HG03442 (cell line): Measurements from ENCODE around the gene UGT1A1.

Experiments used
- ATAC-seq: cut with Tn5 transposase; IDR thresholded peaks from one replicate; pipeline ENCODE4 v1.9.1; 2021; ENCODE audit warnings: mild to moderate bottlenecking, moderate library complexity; ENCODE audit not compliant: unreplicated experiment

The UGT1A1 gene

DNA sequence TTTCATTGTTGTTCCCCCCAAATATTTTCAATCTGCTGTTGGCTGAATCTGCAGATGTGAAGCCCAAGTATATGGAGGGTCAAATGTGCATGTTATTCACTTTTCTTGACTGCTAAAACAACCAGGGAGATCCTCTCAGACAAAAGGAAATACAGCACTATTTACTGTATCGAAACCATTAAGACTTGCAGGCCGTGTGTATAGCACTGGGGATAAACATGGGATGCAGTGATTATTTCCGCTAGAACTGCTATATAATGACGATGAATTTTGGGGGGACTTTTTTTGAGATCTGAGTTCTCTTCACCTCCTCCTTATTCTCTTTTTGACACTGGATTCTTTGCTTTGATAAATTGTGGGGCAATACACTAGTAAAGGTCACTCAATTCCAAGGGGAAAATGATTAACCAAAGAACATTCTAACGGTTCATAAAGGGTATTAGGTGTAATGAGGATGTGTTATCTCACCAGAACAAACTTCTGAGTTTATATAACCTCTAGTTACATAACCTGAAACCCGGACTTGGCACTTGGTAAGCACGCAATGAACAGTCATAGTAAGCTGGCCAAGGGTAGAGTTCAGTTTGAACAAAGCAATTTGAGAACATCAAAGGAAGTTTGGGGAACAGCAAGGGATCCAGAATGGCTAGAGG lies 3.5 kb upstream of the UGT1A1 start:
- no peak for ATAC-seq

- no peak for ATAC-seq
Observed at GRCh38 chr2:233758141-233758540, 1.9 kb upstream of the UGT1A1 start.

DNA sequence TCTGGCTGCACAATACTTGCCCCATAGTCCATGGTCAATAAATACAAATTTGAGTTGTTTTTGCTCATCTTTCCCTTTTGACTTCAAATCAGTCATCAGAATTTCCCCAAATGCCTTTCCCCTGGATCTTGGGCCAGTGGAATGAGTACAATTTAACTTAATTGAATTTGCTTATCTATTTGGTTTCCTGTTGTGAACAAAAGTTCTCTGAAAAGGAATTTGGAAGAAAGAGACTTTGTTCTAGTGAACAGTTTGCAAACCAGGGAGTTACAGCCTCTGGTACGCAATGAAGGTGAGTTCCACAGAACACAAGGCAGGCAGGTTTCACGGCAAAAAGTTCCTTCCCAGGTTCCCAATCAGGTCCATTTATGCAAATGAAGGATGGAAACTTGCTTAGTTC lies 1.2 kb upstream of the UGT1A1 start:
- ATAC-seq: no peak

GRCh38 chr2:233761040-233761769 lies 1.1 kb downstream of the UGT1A1 start:
- ATAC-seq: no peak

DNA sequence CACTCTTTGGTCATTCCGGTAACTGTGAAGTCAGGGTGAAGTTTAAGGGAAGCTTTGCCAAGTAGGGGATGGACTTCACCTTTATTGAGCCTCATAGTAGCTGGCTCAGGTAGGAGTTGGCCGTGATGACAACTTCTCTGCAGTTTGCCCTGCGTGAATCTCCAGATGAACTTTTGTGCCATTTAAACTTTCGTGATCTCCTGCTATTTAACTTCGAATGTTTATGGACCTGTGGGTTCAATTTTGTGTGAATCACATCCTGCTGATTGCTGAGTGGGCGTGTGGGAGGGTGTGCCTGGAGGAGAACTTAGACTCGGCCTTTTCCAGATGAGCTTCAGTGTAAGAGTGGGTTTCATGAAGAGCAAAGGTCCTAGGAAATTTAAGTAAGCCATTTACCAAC lies 4.2 kb downstream of the UGT1A1 start:
- no peak for ATAC-seq

- ATAC-seq: no peak
Observed at GRCh38 chr2:233764761-233765160, 4.7 kb downstream of the UGT1A1 start.

- ATAC-seq: no peak
Observed at GRCh38 chr2:233766416-233766815, 6.3 kb downstream of the UGT1A1 start.

DNA sequence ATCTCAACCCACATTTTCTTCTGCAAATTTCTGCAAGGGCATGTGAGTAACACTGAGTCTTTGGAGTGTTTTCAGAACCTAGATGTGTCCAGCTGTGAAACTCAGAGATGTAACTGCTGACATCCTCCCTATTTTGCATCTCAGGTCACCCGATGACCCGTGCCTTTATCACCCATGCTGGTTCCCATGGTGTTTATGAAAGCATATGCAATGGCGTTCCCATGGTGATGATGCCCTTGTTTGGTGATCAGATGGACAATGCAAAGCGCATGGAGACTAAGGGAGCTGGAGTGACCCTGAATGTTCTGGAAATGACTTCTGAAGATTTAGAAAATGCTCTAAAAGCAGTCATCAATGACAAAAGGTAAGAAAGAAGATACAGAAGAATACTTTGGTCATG lies 8.0 kb downstream of the UGT1A1 start:
- no peak for ATAC-seq

DNA sequence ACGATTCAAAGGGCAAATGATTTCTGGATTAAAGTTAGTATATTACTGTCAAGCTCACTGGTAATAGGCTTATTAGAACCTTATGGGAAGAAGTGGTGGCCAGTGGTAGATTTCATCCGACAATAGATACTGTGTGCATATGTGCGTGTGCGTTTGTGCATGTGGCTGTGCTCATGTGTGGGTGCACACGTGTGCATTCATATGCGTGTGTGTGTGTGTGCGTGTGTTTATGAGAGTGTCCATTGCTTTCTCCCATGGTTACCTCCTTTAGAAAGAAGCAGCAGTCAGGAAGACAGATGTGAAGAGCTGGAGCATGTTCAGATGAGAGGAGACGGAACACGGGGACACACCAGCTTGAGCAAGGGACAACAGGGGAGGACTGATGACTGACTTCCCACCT lies 9.2 kb downstream of the UGT1A1 start:
- ATAC-seq: no peak

- no peak for ATAC-seq
Observed at GRCh38 chr2:233772153-233772552, 12.1 kb downstream of the UGT1A1 start.

GRCh38 chr2:233772583-233772982 lies 12.5 kb downstream of the UGT1A1 start:
- no peak for ATAC-seq

- no peak for ATAC-seq
Observed at GRCh38 chr2:233773854-233774253, 13.8 kb downstream of the UGT1A1 start.

DNA sequence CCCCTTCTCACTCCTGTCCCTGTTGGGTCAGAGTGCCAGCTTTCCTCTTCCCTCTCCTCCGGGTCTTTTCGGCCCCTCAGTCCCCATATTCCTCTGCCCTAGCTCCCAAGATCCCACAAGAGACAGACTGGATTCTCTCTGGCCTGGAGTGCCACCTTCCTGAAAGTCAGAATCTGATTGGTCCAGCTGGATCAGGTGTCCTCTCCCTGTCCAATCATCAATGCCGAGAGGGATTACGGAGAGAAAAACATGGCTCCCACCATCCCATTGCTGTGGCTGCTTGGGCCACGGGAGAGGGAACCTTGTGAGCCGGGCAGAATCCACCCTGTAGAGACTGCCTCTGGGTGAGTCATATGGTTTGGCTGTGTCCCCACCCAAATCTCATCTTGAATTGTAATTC lies 15.3 kb downstream of the UGT1A1 start:
- ATAC-seq: no peak

DNA sequence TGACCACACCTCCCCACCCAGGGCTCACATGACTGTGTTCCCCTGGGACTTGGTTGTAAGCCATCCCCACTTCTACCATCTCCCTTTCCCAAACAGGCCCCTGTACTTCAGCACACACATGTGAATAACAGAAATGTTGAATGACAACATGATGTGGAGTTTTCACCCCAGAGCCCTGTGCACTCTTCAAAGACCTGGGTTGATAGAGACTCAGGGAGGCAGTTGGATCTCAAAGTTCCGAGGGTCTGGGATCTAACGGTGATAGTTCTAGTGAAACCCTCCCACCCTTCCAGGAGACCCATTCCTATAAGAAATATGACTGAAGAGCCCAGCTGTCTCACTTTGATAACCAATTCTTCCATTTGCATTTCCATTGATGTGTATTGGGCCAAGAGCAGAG lies 18.0 kb downstream of the UGT1A1 start, which contains the start of gene MROH2A:
Gene MROH2A, plus strand, starts transcription at position 301 of the 400 bp plus-strand sequence. CDS start 1,029 bp downstream, outside the sequence.
- ATAC-seq: no peak

DNA sequence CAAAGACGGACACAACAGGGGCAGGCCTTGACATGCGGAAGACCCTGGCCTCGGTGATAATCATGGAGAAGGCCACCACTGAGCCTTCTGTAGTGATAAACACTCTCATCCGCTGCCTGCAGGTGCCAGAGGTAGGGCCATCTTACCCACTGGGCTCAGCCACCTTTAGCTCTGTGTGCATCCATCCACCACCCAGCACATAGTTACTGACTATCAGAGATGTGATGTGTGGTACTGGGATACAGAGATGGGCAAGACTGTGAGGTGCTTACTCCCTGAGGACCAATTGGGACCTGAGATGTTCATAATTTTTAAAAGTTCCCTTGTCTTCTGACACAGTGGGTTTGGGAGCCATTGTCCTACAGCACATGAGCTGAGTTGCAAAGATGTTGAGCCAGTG lies 19.7 kb downstream of the UGT1A1 start:
- no peak for ATAC-seq

GRCh38 chr2:233780771-233781170 lies 20.7 kb downstream of the UGT1A1 start:
- no peak for ATAC-seq

GRCh38 chr2:233789554-233789953 lies 29.5 kb downstream of the UGT1A1 start:
- no peak for ATAC-seq

- ATAC-seq: no peak
Observed at GRCh38 chr2:233791151-233791882, 31.2 kb downstream of the UGT1A1 start.

DNA sequence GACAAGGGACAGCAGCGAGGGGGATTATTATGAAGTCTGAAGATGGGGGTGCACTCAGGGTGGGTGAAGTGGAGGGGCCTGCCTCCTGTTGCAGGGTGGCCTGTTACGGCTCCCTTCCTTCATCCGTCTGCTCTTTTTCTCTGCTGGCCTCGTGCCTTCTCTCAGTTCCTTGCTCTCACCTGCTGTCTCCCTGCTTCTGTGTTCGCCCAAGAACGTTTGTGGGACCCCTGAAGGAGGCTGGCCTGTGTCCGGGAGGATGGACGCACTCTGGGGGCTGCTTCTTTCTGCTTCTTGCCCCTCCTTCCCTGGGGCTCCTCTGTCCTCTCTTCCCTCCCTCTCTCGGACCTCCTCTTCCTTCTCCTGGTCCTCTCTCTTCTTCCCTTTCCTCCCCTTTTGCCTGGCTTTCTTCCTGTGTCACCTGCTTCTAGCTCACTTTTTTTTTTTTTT lies 31.8 kb downstream of the UGT1A1 start:
- ATAC-seq: no peak

DNA sequence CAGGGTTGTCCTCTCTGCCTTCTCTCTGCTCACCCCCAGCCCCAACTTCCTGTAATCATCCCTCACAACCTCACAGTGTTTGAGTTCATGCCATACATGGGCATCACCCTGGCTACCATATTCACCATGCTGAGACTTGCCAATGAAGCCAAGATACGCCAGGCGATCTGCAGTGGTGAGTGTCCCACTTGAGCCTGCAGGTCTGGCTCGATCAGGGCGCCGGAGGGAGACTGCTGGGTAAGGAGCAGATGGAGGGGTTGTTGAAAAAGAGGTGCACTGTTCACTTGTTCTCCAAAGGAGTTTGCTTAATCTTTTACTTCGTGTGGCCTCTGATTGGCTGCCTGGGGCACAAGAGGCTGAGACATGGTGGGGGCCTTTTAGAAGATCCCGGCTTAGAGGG lies 32.6 kb downstream of the UGT1A1 start:
- no peak for ATAC-seq

GRCh38 chr2:233793465-233794127 lies 33.5 kb downstream of the UGT1A1 start:
- no peak for ATAC-seq
